H1 (cell line): ENCODE results near the gene SNX21. TPM values are rescaled to one million over a fixed set of nuclear protein-coding genes. Genes with fewer than 3 reads are reported as not detected.

Experiments used
- CTCF ChIA-PET: fragments of 300-600 bp; sonication (Branson Sonifier 250); formaldehyde crosslinking; loops from one replicate; lab custom pipeline; 2021; ENCODE audit not compliant: partially characterized antibody; lab: Charles Lee
- POLR2A ChIA-PET: fragments of 300-600 bp; sonication (Branson Sonifier 250); formaldehyde crosslinking; loops from one replicate; lab custom pipeline; 2021; ENCODE audit warnings: inconsistent platforms; ENCODE audit not compliant: partially characterized antibody; lab: Charles Lee
- DNase-seq, 2 experiments: peaks; one replicate each; pipeline versions ENCODE4 v3.0.0 to v3.0.0-alpha.2; 2010 to 2022; ENCODE audit warnings: low spot score in 2 of 2, low read depth in 1 of 2, mixed read lengths in 1 of 2
- FAIRE-seq: peaks from 2 replicates; lab custom pipeline; 2011; peaks lifted over from hg19 to GRCh38; lab: Jason Lieb, UNC
- H2AFZ ChIP-seq: 2 replicates; pipeline ENCODE4 v1.8.1; 2012; ENCODE audit warnings: low read length, inconsistent platforms
- H2AK5ac ChIP-seq: 2 replicates; pipeline ENCODE4 v1.6.1; 2013; ENCODE audit warnings: low read depth, low read length
- H2BK120ac ChIP-seq: replicated peaks from 2 replicates; pipeline ENCODE3; 2013; ENCODE audit warnings: low read depth, low read length, inconsistent platforms
- H2BK12ac ChIP-seq: 2 replicates; pipeline ENCODE4 v1.6.1; 2013; ENCODE audit warnings: low read depth, low read length
- H2BK15ac ChIP-seq: 2 replicates; pipeline ENCODE4 v1.6.1; 2013; ENCODE audit warnings: low read length
- H2BK20ac ChIP-seq: 2 replicates; pipeline ENCODE4 v1.6.1; 2013; ENCODE audit warnings: low read length
- H2BK5ac ChIP-seq: 2 replicates; pipeline ENCODE4 v1.6.1; 2013; ENCODE audit warnings: low read depth, low read length
- H3K14ac ChIP-seq: 2 replicates; pipeline ENCODE4 v1.6.1; 2013; ENCODE audit warnings: inconsistent platforms; ENCODE audit not compliant: insufficient read length
- H3K18ac ChIP-seq: 2 replicates; pipeline ENCODE4 v1.6.1; 2013; ENCODE audit warnings: low read length; ENCODE audit errors: extremely low read depth
- H3K23ac ChIP-seq: 2 replicates; pipeline ENCODE4 v1.6.1; 2013; ENCODE audit warnings: inconsistent platforms; ENCODE audit not compliant: insufficient read length
- H3K23me2 ChIP-seq: 2 replicates; pipeline ENCODE4 v1.6.1; 2013; ENCODE audit warnings: low read depth, low read length
- H3K27ac ChIP-seq: 2 replicates; pipeline ENCODE4 v1.6.1; 2011; ENCODE audit warnings: low read depth, low read length, inconsistent platforms
- H3K27me3 ChIP-seq, 4 experiments: replicated peaks in 1 of 4; 1 replicate in 1 of 4; 2 replicates in 3 of 4; pipeline versions ENCODE4 v1.6.1 to v1.8.1; 2011 to 2013; ENCODE audit warnings: low read length in 3 of 4, mild to moderate bottlenecking in 3 of 4, inconsistent platforms in 2 of 4, mixed read lengths in 2 of 4, moderate library complexity in 1 of 4; ENCODE audit not compliant: control insufficient read depth in 3 of 4, insufficient read depth in 3 of 4; ENCODE audit errors: extremely low read depth in 1 of 4
- H3K36me3 ChIP-seq, 4 experiments: 2 replicates each; pipeline versions ENCODE4 v1.6.1 to v1.8.1; 2011 to 2013; ENCODE audit warnings: mild to moderate bottlenecking in 4 of 4, low read length in 3 of 4, moderate library complexity in 2 of 4, control low read depth in 1 of 4, inconsistent platforms in 1 of 4; ENCODE audit not compliant: insufficient read depth in 4 of 4, control insufficient read depth in 2 of 4
- H3K4ac ChIP-seq: replicated peaks from 2 replicates; pipeline ENCODE3; 2013; ENCODE audit warnings: low read length, low read depth, mixed read lengths, inconsistent platforms; ENCODE audit not compliant: insufficient read length
- H3K4me1 ChIP-seq, 4 experiments: replicated peaks in 1 of 4; 1 replicate in 1 of 4; 2 replicates in 3 of 4; pipeline versions ENCODE4 v1.6.1 to v1.8.1; 2011 to 2013; ENCODE audit warnings: low read length in 3 of 4, inconsistent platforms in 2 of 4, mixed read lengths in 1 of 4; ENCODE audit not compliant: insufficient read depth in 4 of 4, control insufficient read depth in 3 of 4
- H3K4me2 ChIP-seq, 2 experiments: 2 replicates each; pipeline versions ENCODE4 v1.6.1 to v1.8.1; 2011 to 2013; ENCODE audit warnings: low read depth in 2 of 2, low read length in 2 of 2, control low read depth in 1 of 2, inconsistent platforms in 1 of 2, mild to moderate bottlenecking in 1 of 2; ENCODE audit not compliant: insufficient read depth in 1 of 2
- H3K4me3 ChIP-seq, 4 experiments: fragments of 200-600, 300-600 bp in 1 of 4; sonication (generic), shearing (Covaris generic), sonication (Bioruptor Twin) in 1 of 4; 2 replicates each; pipeline versions ENCODE4 v1.5.1 to v1.8.1; 2011 to 2016; ENCODE audit warnings: low read length in 4 of 4, low read depth in 3 of 4, control low read depth in 2 of 4, inconsistent platforms in 2 of 4, mild to moderate bottlenecking in 2 of 4, mixed read lengths in 1 of 4, moderate library complexity in 1 of 4; ENCODE audit not compliant: insufficient read depth in 2 of 4; ENCODE audit errors: extremely low read depth in 1 of 4
- H3K56ac ChIP-seq: replicated peaks from 2 replicates; pipeline ENCODE3; 2013; ENCODE audit warnings: low read depth, mild to moderate bottlenecking, mixed read lengths, low read length, inconsistent platforms; ENCODE audit not compliant: insufficient read length
- H3K79me1 ChIP-seq: 2 replicates; pipeline ENCODE4 v1.6.1; 2013; ENCODE audit warnings: low read depth, low read length, control low read depth
- H3K79me2 ChIP-seq, 2 experiments: 2 replicates each; pipeline versions ENCODE4 v1.6.1 to v1.8.1; 2012 to 2013; ENCODE audit warnings: low read length in 2 of 2, mild to moderate bottlenecking in 2 of 2, inconsistent platforms in 1 of 2; ENCODE audit not compliant: insufficient read depth in 2 of 2, control insufficient read depth in 1 of 2
- H3K9ac ChIP-seq, 4 experiments: replicated peaks in 1 of 4; 1 replicate in 1 of 4; 2 replicates in 3 of 4; pipeline versions ENCODE4 v1.6.1 to v1.8.1; 2011 to 2013; ENCODE audit warnings: low read depth in 3 of 4, low read length in 3 of 4, control low read depth in 2 of 4, mild to moderate bottlenecking in 2 of 4, moderate library complexity in 2 of 4, inconsistent platforms in 1 of 4; ENCODE audit errors: extremely low read depth in 1 of 4
- H3K9me3 ChIP-seq, 2 experiments: 2 replicates each; pipeline versions ENCODE4 v1.6.1 to v1.8.1; 2012 to 2013; ENCODE audit warnings: mild to moderate bottlenecking in 2 of 2, moderate library complexity in 2 of 2, control low read depth in 1 of 2, inconsistent platforms in 1 of 2, low read depth in 1 of 2, low read length in 1 of 2, mixed read lengths in 1 of 2; ENCODE audit not compliant: insufficient read depth in 2 of 2
- H4K20me1 ChIP-seq, 2 experiments: replicated peaks in 1 of 2; 2 replicates each; pipeline versions ENCODE3 to v1.8.1; 2011 to 2013; ENCODE audit warnings: inconsistent platforms in 2 of 2, low read length in 2 of 2, mild to moderate bottlenecking in 1 of 2; ENCODE audit not compliant: insufficient read depth in 2 of 2, control insufficient read depth in 1 of 2
- H4K5ac ChIP-seq: 2 replicates; pipeline ENCODE4 v1.6.1; 2013; ENCODE audit warnings: low read length, low read depth, mixed read lengths, inconsistent platforms; ENCODE audit not compliant: insufficient read length
- H4K8ac ChIP-seq: 2 replicates; pipeline ENCODE4 v1.8.0; 2013; ENCODE audit warnings: mild to moderate bottlenecking, moderate library complexity, low read length, inconsistent platforms; ENCODE audit not compliant: insufficient read depth; ENCODE audit errors: extremely low read depth
- H4K91ac ChIP-seq: replicated peaks from 2 replicates; pipeline ENCODE3; 2013; ENCODE audit warnings: low read length, mixed read lengths, inconsistent platforms; ENCODE audit not compliant: insufficient read length
- E2F6 ChIP-seq: IDR thresholded peaks from 2 replicates; pipeline ENCODE4 v1.6.1; 2012; ENCODE audit warnings: inconsistent platforms
- SP4 ChIP-seq: IDR thresholded peaks from 2 replicates; pipeline ENCODE4 v1.6.1; 2012; ENCODE audit warnings: low read length, inconsistent platforms
- USF2 ChIP-seq: IDR thresholded peaks from 2 replicates; pipeline ENCODE4 v1.6.1; 2011; ENCODE audit warnings: low read length, improper control_type of control experiment
- YY1 ChIP-seq: IDR thresholded peaks from 2 replicates; pipeline ENCODE4 v1.6.1; 2011; ENCODE audit warnings: low read depth, mild to moderate bottlenecking, low read length
- WGBS, 2 experiments: shearing (Covaris generic) in 1 of 2; methylation state at CpG; one replicate each; pipeline versions ENCODE4 v1.1.6 to v1.1.7; 2013 to 2015; ENCODE audit warnings: low lambda C conversion rate in 2 of 2, mixed read lengths in 2 of 2, inconsistent platforms in 1 of 2, low coverage in 1 of 2, missing lambda C conversion rate in 1 of 2; ENCODE audit not compliant: insufficient replicate concordance in 2 of 2, insufficient coverage in 1 of 2, insufficient read length in 1 of 2; ENCODE audit errors: extremely low coverage in 1 of 2, missing lambda C conversion rate in 1 of 2; 5-methylcytosine and 5-hydroxymethylcytosine counted together
- polyA plus RNA-seq, 7 experiments: library from polyadenylated mRNA; depleted of rRNA in 3 of 7; stranded (reverse) in 5 of 7; unstranded in 2 of 7; fragments of >200 nt in 5 of 7; fragments of 200-250 nt in 2 of 7; gene quantifications; 1 replicate in 5 of 7; 2 replicates in 1 of 7; 4 replicates in 1 of 7; pipeline versions ENCODE4 v1.2.1 to v1.2.3, GENCODE V29; 2011 to 2013; ENCODE audit warnings: missing spikeins in 2 of 7, mixed read lengths in 2 of 7
- total RNA-seq: library from RNA; stranded (reverse); fragmentation: NEBNext Ultra II Directional; extraction: Animal tissue kit (Norgen Biotek cat#: 25700); gene quantifications from 2 replicates; pipeline ENCODE4 v1.2.1, GENCODE V29; 2021

The SNX21 gene
- total and polyA plus RNA-seq, 2 of the 8 experiments (the other 6 are each of a cell fraction or from before 2014, with no cell fraction given) = 15.8 to 16.8 TPM

GRCh38 chr20:45863543-45864470 lies 30.2 kb downstream of the SNX21 start:
- Histone ChIP-seq H3K27me3 (no peaks in the 10 kb centered on the region), H3K23me2 (no peaks in the 10 kb centered on the region), H4K8ac (no peak overlapping the region), H3K79me2 (peaks cover 0 to 3% of the 10 kb centered on the region in 2 experiments; a peak in 1 of 4 replicates), H2BK20ac (no peak overlapping the region), H4K5ac (no peak overlapping the region), H3K23ac (no peak overlapping the region), H2AFZ (no peak overlapping the region), H3K9ac (no peak overlapping the region), H3K79me1 (no peaks in the 10 kb centered on the region), H3K36me3 (no peaks in the 10 kb centered on the region; a peak in 1 of 8 replicates), H3K4ac (no peak overlapping the region), H4K91ac (no peak overlapping the region), H2BK120ac (no peak overlapping the region), H2AK5ac (no peak overlapping the region), H2BK15ac (no peak overlapping the region), H2BK12ac (no peak overlapping the region), H3K56ac (no peak overlapping the region), H3K27ac (no peak overlapping the region), H3K9me3 (no peaks in the 10 kb centered on the region), H3K18ac (no peak overlapping the region), H3K4me2 (no peak overlapping the region), H3K4me1 (peaks cover 0 to 6% (median 0%) of the 10 kb centered on the region in 4 experiments; a peak in 2 of 7 replicates), H2BK5ac (no peak overlapping the region), H4K20me1 (no peaks in the 10 kb centered on the region), H3K14ac (no peak overlapping the region), H3K4me3 (no peak overlapping the region)
- 85% methylated on average over 7 of the region's 7 CpGs; no CpG with 5 or more reads in 1 of the 2 experiments for WGBS, 2 experiments
- DNase-seq (no peak), FAIRE-seq (no peak)
- POLR2A ChIA-PET = interaction anchor here (0.6 to 1.7 kb wide), 7 partner anchors 11 to 118 kb away, joined by 3 to 6 read pairs (median 4); partner anchors contain the start of gene ZSWIM1
- CTCF ChIA-PET = interaction anchor here (0.5 to 1.5 kb wide), 3 partner anchors 26 to 31 kb away, joined by 3 to 5 read pairs (median 3); no protein-coding TSS in a partner anchor
- TF ChIP-seq YY1 (no peak), SP4 (no peak), USF2 (no peak), E2F6 (no peak)
